Esophagus (tissue), 2 donors: ENCODE measurements around the gene SLC25A5. TPM values are rescaled to one million over a fixed set of nuclear protein-coding genes. Genes with fewer than 3 reads are reported as not detected.

ENCODE experiments used
- H3K27ac ChIP-seq, 2 donors: one replicate each; pipeline ENCODE4 v1.5.1; 2013; ENCODE audit warnings: low read depth in 2 of 2, mild to moderate bottlenecking in 2 of 2, inconsistent platforms in 1 of 2, low read length in 1 of 2, moderate library complexity in 1 of 2
- H3K27me3 ChIP-seq, 2 donors: one replicate each; pipeline ENCODE4 v1.6.1; 2013; ENCODE audit warnings: low read length in 2 of 2, control low read depth in 1 of 2, mild to moderate bottlenecking in 1 of 2; ENCODE audit not compliant: insufficient read depth in 2 of 2, control insufficient read depth in 1 of 2
- H3K36me3 ChIP-seq, 2 donors: one replicate each; pipeline ENCODE4 v1.6.1; 2013; ENCODE audit warnings: low read length in 1 of 2; ENCODE audit not compliant: control insufficient read depth in 2 of 2, insufficient read depth in 2 of 2
- H3K4me1 ChIP-seq, 2 donors: one replicate each; pipeline ENCODE4 v1.6.1; 2013; ENCODE audit warnings: low read length in 1 of 2; ENCODE audit not compliant: control insufficient read depth in 2 of 2, insufficient read depth in 2 of 2
- H3K4me3 ChIP-seq, 2 donors: one replicate each; pipeline ENCODE4 v1.5.1; 2013; ENCODE audit warnings: low read length in 2 of 2, mild to moderate bottlenecking in 2 of 2, low read depth in 1 of 2, moderate library complexity in 1 of 2
- H3K9me3 ChIP-seq, 2 donors: one replicate each; pipeline ENCODE4 v1.6.1; 2013; ENCODE audit warnings: mild to moderate bottlenecking in 2 of 2, low read depth in 1 of 2, low read length in 1 of 2, moderate library complexity in 1 of 2; ENCODE audit not compliant: control insufficient read depth in 2 of 2, insufficient read depth in 1 of 2
- WGBS, 2 donors: extraction: QIAGEN DNeasy Blood & Tissue Kit; methylation state at CpG; one replicate each; pipeline ENCODE4 v1.1.7; 2013; 5-methylcytosine and 5-hydroxymethylcytosine counted together
- polyA plus RNA-seq, 2 donors: library from polyadenylated mRNA; stranded (reverse); fragments of 200-250 nt; gene quantifications; one replicate each; pipeline ENCODE4 v1.2.3, GENCODE V29; 2013
- donor health status: healthy with polysubstance abuse.
- donor health status: Bipolar disorder and iron deficiency.

The SLC25A5 gene
- polyA plus RNA-seq: 100 to 1,000 TPM; 103 to 517 TPM

DNA sequence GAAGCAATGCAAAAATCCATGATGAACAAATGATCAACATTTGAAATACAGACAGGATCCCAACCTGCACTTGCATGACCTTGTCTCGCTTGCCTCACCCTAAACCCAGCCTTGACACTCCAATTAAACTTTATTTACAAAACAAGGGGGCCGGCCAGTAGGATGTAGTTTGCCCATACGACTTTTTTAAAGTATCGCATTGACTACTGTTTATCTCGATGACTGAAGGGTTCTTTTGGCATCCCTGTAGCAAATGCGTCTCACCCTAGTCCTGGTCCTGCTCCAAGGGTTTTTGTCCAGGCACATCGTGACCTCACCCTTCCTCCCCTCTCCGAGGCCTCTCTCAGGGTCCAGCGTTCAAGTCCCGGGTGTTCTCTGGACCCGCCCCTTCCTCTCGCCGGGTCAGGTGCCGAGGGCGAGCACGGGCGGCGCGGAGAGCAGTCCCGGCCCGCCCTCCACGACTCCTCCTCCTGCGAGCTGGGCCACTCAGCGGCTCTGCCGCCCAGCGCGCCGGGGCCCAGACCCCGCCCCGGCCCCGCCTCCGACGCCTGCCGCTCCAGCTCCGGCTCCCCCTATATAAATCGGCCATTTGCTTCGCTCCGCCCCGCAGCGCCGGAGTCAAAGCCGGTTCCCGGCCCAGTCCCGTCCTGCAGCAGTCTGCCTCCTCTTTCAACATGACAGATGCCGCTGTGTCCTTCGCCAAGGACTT, at the start of gene SLC25A5:
Gene SLC25A5 (plus strand): TSS at position 603 of the 709 bp plus-strand sequence. CDS start 72 bp downstream, at position 675.
- peaks cover 0 to 4% of the 10 kb centered on the region in 2 donors for H3K36me3 ChIP-seq
- H3K27me3 ChIP-seq: peaks cover 0 to 2% of the 10 kb centered on the region in 2 donors
- H3K9me3 ChIP-seq: no peaks in the 10 kb centered on the region
- WGBS, 2 donors: 3 to 24% methylated on average over 34 to 46 of the region's 46 CpGs
- peak within 1 kb of the TSS; percentile 90 to 97 for H3K27ac ChIP-seq
- H3K4me1 ChIP-seq: no peaks in the 10 kb centered on the region
- H3K4me3 ChIP-seq: peak within 1 kb of the TSS; percentile 54 to 57

DNA sequence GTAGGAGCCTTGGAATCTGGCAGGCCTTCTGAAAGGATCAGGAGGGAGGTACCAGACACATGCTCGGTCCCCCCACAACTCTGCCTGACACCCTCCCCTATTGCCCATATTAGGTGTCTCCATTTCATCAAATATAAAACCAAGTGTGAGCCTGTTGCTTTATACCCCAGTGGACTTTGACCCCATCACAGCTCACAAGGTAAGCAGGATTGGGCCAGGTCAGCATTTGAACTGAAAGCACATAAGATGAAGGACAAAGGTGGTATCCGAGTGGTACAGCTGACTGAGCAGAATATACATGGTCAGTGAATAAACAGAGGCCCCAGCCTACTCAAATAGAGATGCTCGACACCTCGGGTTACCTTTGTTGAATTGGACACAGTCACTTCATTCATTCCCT, 49.1 kb upstream of the SLC25A5 start:
- H3K27me3 ChIP-seq: no peaks in the 10 kb centered on the region
- H3K9me3 ChIP-seq: no peaks in the 10 kb centered on the region
- peaks cover 0 to 6% of the 10 kb centered on the region in 2 donors for H3K36me3 ChIP-seq
- H3K4me3 ChIP-seq: no peak overlapping the region
- no peaks in the 10 kb centered on the region for H3K4me1 ChIP-seq
- 70 to 86% methylated on average over 3 to 4 of the region's 4 CpGs for WGBS, 2 donors
- H3K27ac ChIP-seq: no peak overlapping the region

DNA sequence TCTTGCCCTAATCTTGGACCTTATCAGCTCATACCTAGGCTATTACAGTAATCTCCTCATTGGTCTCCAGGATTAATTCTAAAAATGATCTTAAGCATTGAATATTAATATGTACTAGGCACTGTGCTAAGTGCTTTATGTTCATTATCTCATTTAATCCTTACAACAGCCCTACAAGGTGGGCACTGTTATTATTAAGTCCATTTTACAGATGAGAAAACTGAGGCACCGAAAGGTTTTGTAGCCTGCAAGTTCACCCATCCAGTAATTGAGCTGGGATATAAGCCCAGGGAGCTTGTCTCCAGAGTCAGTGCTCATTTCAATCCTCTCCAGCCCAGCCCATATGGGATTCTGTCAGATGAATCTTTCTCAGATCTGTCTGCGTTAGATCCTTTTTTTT, 48.3 kb upstream of the SLC25A5 start:
- Histone ChIP-seq H3K4me1 (no peaks in the 10 kb centered on the region), H3K27me3 (no peaks in the 10 kb centered on the region), H3K36me3 (peaks cover 0 to 6% of the 10 kb centered on the region in 2 donors), H3K4me3 (no peak overlapping the region), H3K9me3 (no peaks in the 10 kb centered on the region), H3K27ac (no peak overlapping the region)
- 85 to 97% methylated on average over 2 of the region's 2 CpGs for WGBS, 2 donors

DNA sequence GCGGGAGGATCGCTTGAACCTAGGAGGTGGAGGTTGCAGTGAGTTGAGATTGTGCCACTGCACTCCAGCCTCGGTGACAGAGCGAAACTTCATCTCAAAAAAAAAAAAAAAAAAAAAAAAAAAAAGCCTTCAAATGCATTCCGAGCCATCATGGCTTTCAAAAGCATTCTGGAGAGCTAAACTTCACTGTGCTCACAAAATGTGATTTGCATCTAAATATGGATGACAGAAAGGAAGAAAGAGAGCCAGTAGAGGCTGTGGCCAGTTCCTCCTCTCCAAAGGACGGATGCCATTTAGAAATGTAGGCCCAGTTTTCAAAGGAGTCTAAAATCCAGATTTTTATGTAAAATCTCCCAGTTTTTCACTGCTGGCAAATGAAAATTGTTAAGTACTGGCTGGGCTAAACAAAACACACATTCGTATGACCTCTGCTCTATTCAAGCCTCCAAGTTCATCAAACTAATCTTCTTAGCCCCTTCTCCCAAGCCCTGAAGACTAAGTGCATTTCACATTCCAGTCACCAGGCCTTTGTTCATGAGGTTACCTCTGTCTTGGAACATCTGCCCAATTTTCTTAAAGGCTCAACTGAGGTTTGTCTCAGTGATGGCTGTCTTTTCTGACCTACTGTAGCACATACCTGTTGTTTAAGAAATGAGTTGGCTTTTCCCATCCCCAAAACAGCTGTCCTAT, 47.1 kb upstream of the SLC25A5 start:
- no peak overlapping the region for H3K4me3 ChIP-seq
- WGBS, 2 donors: 88 to 99% methylated on average over 7 of the region's 7 CpGs
- H3K9me3 ChIP-seq: no peaks in the 10 kb centered on the region
- peaks cover 0 to 10% of the 10 kb centered on the region in 2 donors for H3K36me3 ChIP-seq
- H3K27ac ChIP-seq: no peak overlapping the region
- no peaks in the 10 kb centered on the region for H3K4me1 ChIP-seq
- H3K27me3 ChIP-seq: no peaks in the 10 kb centered on the region

DNA sequence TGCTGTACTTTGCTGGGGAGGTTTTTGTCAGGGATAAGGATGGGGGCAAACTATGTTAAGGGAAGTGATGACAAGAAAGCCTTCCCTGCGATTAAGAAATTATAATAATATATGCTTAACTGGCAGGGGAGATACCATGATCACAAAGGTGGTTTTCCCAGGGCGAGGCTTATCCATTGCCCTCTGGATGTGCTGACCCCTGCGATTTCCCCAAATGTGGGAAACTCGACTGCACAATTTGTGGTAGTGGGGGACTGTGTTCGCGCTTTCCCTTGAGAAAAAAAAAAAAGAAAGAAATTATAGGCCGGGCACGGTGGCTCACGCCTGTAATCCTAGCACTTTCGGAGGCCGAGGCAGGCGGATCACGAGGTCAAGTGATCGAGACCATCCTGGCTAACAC, 44.6 kb upstream of the SLC25A5 start:
- Histone ChIP-seq H3K27me3 (no peaks in the 10 kb centered on the region), H3K9me3 (no peaks in the 10 kb centered on the region), H3K4me1 (no peaks in the 10 kb centered on the region), H3K27ac (no peak overlapping the region), H3K36me3 (peaks cover 0 to 8% of the 10 kb centered on the region in 2 donors), H3K4me3 (no peak overlapping the region)
- 92 to 97% methylated on average over 12 to 14 of the region's 14 CpGs for WGBS, 2 donors

DNA sequence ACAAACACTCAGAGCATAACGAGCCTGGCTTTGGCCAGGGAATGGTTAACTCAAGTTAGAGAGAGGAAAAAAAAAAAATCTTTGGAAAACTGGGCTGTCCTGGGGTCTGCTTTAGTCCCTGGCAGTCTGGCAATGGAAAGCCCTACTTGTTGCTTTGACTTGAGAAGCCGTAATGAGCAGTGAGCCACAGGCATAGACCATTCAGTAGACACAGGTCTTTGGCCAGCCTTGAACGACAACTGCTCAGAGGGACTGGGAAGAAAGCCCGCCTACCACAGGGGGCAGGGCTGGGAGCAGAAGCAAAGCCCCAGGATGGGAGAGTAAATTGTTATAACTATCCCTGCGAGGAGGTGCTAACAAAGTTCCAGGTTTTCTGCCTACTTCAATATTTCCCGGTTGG, 43.2 kb upstream of the SLC25A5 start:
- H3K27me3 ChIP-seq: no peaks in the 10 kb centered on the region
- H3K27ac ChIP-seq: no peak overlapping the region
- no peak overlapping the region for H3K4me3 ChIP-seq
- H3K9me3 ChIP-seq: no peaks in the 10 kb centered on the region
- WGBS, 2 donors: 64 to 86% methylated on average over 6 of the region's 6 CpGs
- H3K4me1 ChIP-seq: no peaks in the 10 kb centered on the region
- peaks cover 0 to 8% of the 10 kb centered on the region in 2 donors for H3K36me3 ChIP-seq

DNA sequence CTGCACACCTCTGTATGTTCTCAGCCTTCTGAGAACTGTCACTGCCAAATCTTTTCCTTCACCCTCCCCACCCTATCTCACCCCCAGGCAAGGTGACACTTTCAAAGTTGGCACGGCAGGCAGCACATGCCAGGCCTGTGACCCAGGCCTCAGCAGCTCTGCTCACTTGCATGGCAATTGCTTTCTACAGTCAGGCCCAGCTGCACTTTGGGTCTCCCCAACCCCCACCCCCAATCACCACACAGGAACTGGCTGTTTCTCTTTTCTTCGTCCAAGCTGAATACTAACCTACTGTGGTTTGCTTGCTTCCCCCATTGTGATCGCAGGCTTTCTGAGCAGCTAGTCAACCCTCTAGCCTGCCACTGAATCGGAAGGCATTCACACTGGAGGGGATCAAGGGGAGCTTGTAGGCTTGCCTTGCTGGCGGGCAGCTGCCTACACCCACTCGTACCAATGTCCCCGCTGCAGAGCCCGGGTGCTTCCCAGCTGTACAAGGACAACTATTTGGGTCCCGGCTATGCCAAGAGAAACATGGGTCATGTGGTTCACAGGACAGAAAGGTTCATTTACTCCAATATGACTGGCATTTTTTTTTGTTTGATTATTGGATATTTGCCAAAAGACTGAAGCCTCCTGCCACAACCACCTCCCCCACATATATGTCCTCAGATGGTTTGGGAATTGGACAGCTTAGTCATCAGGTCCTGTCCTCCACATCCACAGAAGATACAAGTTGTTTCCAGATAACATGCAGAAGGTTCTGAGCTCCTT, 41.0 kb upstream of the SLC25A5 start:
- Histone ChIP-seq H3K9me3 (no peaks in the 10 kb centered on the region), H3K27ac (no peak overlapping the region), H3K36me3 (peaks cover 0 to 6% of the 10 kb centered on the region in 2 donors), H3K27me3 (no peaks in the 10 kb centered on the region), H3K4me3 (no peak overlapping the region), H3K4me1 (no peaks in the 10 kb centered on the region)
- WGBS, 2 donors: 68 to 71% methylated on average over 9 of the region's 9 CpGs

DNA sequence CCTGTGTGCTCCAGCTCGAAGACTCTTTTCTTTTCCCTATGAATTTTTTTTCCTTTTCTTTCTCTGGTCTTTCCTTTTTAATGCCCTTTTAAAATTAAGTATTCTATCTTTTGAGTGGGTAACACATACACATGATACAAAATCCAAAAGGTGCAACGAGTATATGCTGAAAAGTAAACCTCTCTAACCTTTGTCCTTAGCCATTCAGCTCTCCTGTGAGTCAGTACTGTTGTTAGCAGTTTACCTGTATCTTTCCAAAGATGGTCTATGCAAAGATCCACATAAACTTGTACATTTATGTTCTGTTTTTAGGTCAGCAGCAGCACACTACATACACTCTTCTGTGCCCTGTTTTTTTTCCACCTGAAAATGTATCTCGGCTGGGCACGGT, 40.5 kb upstream of the SLC25A5 start:
- no peak overlapping the region for H3K27ac ChIP-seq
- no peaks in the 10 kb centered on the region for H3K4me1 ChIP-seq
- H3K4me3 ChIP-seq: no peak overlapping the region
- no peaks in the 10 kb centered on the region for H3K9me3 ChIP-seq
- 79 to 89% methylated on average over 4 of the region's 4 CpGs for WGBS, 2 donors
- no peaks in the 10 kb centered on the region for H3K27me3 ChIP-seq
- peaks cover 0 to 6% of the 10 kb centered on the region in 2 donors for H3K36me3 ChIP-seq

DNA sequence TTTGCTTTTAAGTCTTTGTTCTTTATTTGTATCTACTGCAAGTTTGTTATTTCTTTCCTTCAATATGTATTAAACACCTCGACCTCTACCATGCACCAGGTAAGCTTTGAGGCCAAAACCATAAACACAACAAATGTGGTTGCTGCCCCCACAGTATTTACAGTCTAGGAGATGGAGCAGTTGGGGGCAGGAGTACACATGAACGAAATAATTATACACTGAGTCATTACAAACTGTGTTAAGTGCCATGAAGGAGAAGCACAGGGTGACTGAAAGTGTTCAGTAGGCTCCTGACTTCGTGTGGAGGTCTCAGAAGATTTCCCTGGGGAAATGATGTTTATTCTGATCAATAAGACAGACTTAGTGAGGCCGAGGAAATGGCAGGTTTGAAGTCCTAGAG, 38.8 kb upstream of the SLC25A5 start:
- Histone ChIP-seq H3K9me3 (no peaks in the 10 kb centered on the region), H3K4me1 (no peaks in the 10 kb centered on the region), H3K27ac (no peak overlapping the region), H3K36me3 (peaks cover 0 to 7% of the 10 kb centered on the region in 2 donors), H3K27me3 (no peaks in the 10 kb centered on the region), H3K4me3 (no peak overlapping the region)
- WGBS, 2 donors: 36 to 75% methylated on average over 3 to 4 of the region's 4 CpGs
